K562 (cell line): ENCODE data around the gene SLC30A10. TPM values are rescaled to one million over a fixed set of nuclear protein-coding genes. Genes with fewer than 3 reads are reported as not detected.

ENCODE experiments used
- ATAC-seq: fragments of 200-7000 bp; cut with Tn5 transposase; 3 replicates; pipeline ENCODE4 v1.9.1; 2020; ENCODE audit warnings: moderate library complexity
- BruUV-seq: library from RNA; stranded (reverse); fragments of 400-500 nt; replicated peaks from 2 replicates; lab custom pipeline; 2021; lab: Mats Ljungman, UMichigan
- CTCF ChIA-PET: fragments of 300-600 bp; formaldehyde crosslinking; extraction: SDS; loops from one replicate; lab custom pipeline; 2021; ENCODE audit warnings: low intra/inter-chr PET ratio; lab: Yijun Ruan, JAX
- POLR2A ChIA-PET: fragments of 300-600, 350-650 bp; sonication (Branson Sonifier 250); formaldehyde crosslinking; extraction: SDS; loops from one replicate; lab custom pipeline; 2021; ENCODE audit warnings: antibody characterized with exemption, inconsistent platforms; lab: Yijun Ruan, JAX
- DNase-seq, 4 experiments: peaks; one replicate each; pipeline versions ENCODE4 v3.0.0 to v3.0.0-alpha.2; 2011 to 2018; ENCODE audit warnings: low spot score in 3 of 4, mixed read lengths in 3 of 4; ENCODE audit errors: extremely low read depth in 1 of 4
- FAIRE-seq: peaks from 2 replicates; lab custom pipeline; 2011; peaks lifted over from hg19 to GRCh38; lab: Jason Lieb, UNC
- H2AFZ ChIP-seq: 2 replicates; pipeline ENCODE4 v1.6.0; 2011; ENCODE audit warnings: low read depth, low read length, control low read depth, inconsistent platforms
- H3K27ac ChIP-seq: fragments of 200-600 bp; 3 replicates; pipeline ENCODE4 v1.8.0; 2011; ENCODE audit warnings: low read depth, mild to moderate bottlenecking, control low read depth, inconsistent platforms, low read length, moderate library complexity, mixed read lengths; ENCODE audit errors: extremely low read depth
- H3K27me3 ChIP-seq, 2 experiments: fragments of 300-600 bp in 1 of 2; 2 replicates in 1 of 2; 3 replicates in 1 of 2; pipeline versions ENCODE4 v1.6.0 to v1.8.0; 2011; ENCODE audit warnings: inconsistent platforms in 2 of 2, low read length in 2 of 2, mild to moderate bottlenecking in 1 of 2, mixed read lengths in 1 of 2, moderate library complexity in 1 of 2; ENCODE audit not compliant: control insufficient read depth in 2 of 2, insufficient read depth in 2 of 2
- H3K36me3 ChIP-seq: fragments of 300-600 bp; 3 replicates; pipeline ENCODE4 v1.8.0; 2011; ENCODE audit warnings: mild to moderate bottlenecking, low read length, inconsistent platforms; ENCODE audit not compliant: control insufficient read depth, insufficient read depth
- H3K4me1 ChIP-seq, 2 experiments: fragments of 200-600 bp in 1 of 2; replicated peaks in 1 of 2; 2 replicates in 1 of 2; 3 replicates in 1 of 2; pipeline versions ENCODE4 v1.5.1 to v1.8.0; 2011; ENCODE audit warnings: inconsistent platforms in 2 of 2, low read length in 2 of 2, mild to moderate bottlenecking in 1 of 2, mixed read lengths in 1 of 2, moderate library complexity in 1 of 2; ENCODE audit not compliant: control insufficient read depth in 2 of 2, insufficient read depth in 2 of 2
- H3K4me2 ChIP-seq: 2 replicates; pipeline ENCODE4 v1.6.1; 2011; ENCODE audit warnings: low read length, control low read depth, inconsistent platforms, mixed read lengths; ENCODE audit not compliant: insufficient read depth
- H3K4me3 ChIP-seq: fragments of 200-600 bp; sonication (generic), shearing (Covaris generic); 2 replicates; pipeline ENCODE4 v1.5.1; 2016; ENCODE audit warnings: control low read depth, inconsistent platforms
- H3K79me2 ChIP-seq: fragments of 200-600 bp; 3 replicates; pipeline ENCODE4 v1.8.0; 2011; ENCODE audit warnings: low read length, inconsistent platforms; ENCODE audit not compliant: control insufficient read depth, insufficient read depth
- H3K9ac ChIP-seq, 2 experiments: 2 replicates each; pipeline versions ENCODE4 v1.6.0 to v1.6.1; 2011; ENCODE audit warnings: low read depth in 2 of 2, low read length in 2 of 2, control low read depth in 1 of 2, inconsistent platforms in 1 of 2, mild to moderate bottlenecking in 1 of 2, mixed read lengths in 1 of 2; ENCODE audit not compliant: insufficient read depth in 1 of 2
- H3K9me1 ChIP-seq: one replicate; pipeline ENCODE4 v1.6.0; 2011; ENCODE audit warnings: inconsistent platforms, mild to moderate bottlenecking, low read length, moderate library complexity; ENCODE audit not compliant: control insufficient read depth, insufficient read depth
- H3K9me3 ChIP-seq: replicated peaks from 2 replicates; pipeline ENCODE4 v1.5.1; 2011; ENCODE audit warnings: low read depth, low read length, inconsistent platforms; ENCODE audit not compliant: control insufficient read depth, insufficient read depth
- H4K20me1 ChIP-seq: replicated peaks from 2 replicates; pipeline ENCODE4 v1.6.1; 2011; ENCODE audit warnings: low read length, inconsistent platforms, mixed read lengths; ENCODE audit not compliant: control insufficient read depth, insufficient read depth
- DLX4 ChIP-seq: fragments of 250-450 bp; sonication (Bioruptor Pico); IDR thresholded peaks from 2 replicates; pipeline ENCODE4 v1.6.1; 2021; ENCODE audit warnings: mild to moderate bottlenecking
- HNRNPH1 ChIP-seq: fragments of 200-400 bp; formaldehyde crosslinking; optimal IDR thresholded peaks from 2 replicates; pipeline ENCODE3; 2017; ENCODE audit warnings: low read depth, mild to moderate bottlenecking, low read length, moderate library complexity
- SMAD4 ChIP-seq: fragments of 250-450 bp; sonication (Bioruptor Pico); conservative IDR thresholded peaks from 2 replicates; pipeline ENCODE4 v1.8.0; 2021; ENCODE audit warnings: inconsistent platforms, mild to moderate bottlenecking, moderate library complexity
- SMC3 ChIP-seq: conservative IDR thresholded peaks from 2 replicates; pipeline ENCODE4 v1.6.1; 2011; ENCODE audit warnings: low read depth, low read length, improper control_type of control experiment; ENCODE audit not compliant: insufficient read depth
- ZBTB5 ChIP-seq: fragments of 450-650 bp; IDR thresholded peaks from 2 replicates; pipeline ENCODE4 v1.6.1; 2017; ENCODE audit warnings: antibody characterized with exemption
- ZNF282 ChIP-seq: sonication (generic); formaldehyde crosslinking; IDR thresholded peaks from 2 replicates; pipeline ENCODE4 v1.8.1; 2023; ENCODE audit warnings: missing genetic modification reagents
- WGBS: fragments of 100-300 bp; shearing (Covaris generic); methylation state at CpG from one replicate; pipeline ENCODE4 v1.1.6; 2016; ENCODE audit warnings: low coverage, mixed read lengths; ENCODE audit not compliant: insufficient coverage; ENCODE audit errors: missing lambda C conversion rate; 5-methylcytosine and 5-hydroxymethylcytosine counted together
- in situ Hi-C: fragments of 300-500 bp; cut with MboI; formaldehyde crosslinking; loops from 4 replicates; pipeline ENCODE4 v1.15.0; 2018; ENCODE audit warnings: inconsistent platforms, mixed read lengths
- intact Hi-C: fragments of 100-400 bp; cut with micrococcal nuclease; formaldehyde crosslinking; loops from 2 replicates; pipeline ENCODE4 v1.14.2; 2022
- polyA plus RNA-seq, 8 experiments: library from polyadenylated mRNA; depleted of rRNA in 4 of 8; stranded (reverse) in 5 of 8; unstranded in 3 of 8; fragments of >200 nt; fragmentation: Nextera tagmentation in 2 of 8; fragmentation: Illumina TruSeq in 1 of 8; extraction: Ambion mirVana in 2 of 8; extraction: Trizol in 1 of 8; gene quantifications; 2 replicates each; pipeline versions ENCODE4 v1.2.1 to v1.2.3, GENCODE V29; 2011 to 2014; ENCODE audit warnings: inconsistent platforms in 1 of 8, missing spikeins in 1 of 8
- total RNA-seq, 7 experiments: library from RNA; depleted of rRNA in 6 of 7; stranded (reverse); fragments of >200 nt in 6 of 7; fragmentation: Illumina TruSeq in 2 of 7; extraction: Trizol in 2 of 7; gene quantifications; 2 replicates each; pipeline versions ENCODE4 v1.2.1 to v1.2.3, GENCODE V29; 2011 to 2021; ENCODE audit warnings: low replicate concordance in 1 of 7

The SLC30A10 gene
- total and polyA plus RNA-seq, 9 of the 15 experiments (the other 6 are each of a cell fraction or from before 2014, with no cell fraction given), result 2.6 to 11.3 (median 7.1) TPM

- no peak for TF ChIP-seq ZNF282 (CRISPR knock-in tag)
- no peak for TF ChIP-seq DLX4
- no peak for TF ChIP-seq HNRNPH1
These were observed 35.1 kb upstream of the SLC30A10 start (continued) for GRCh38 chr1:219963432-219963831.

GRCh38 chr1:219961684-219962083 lies 33.3 kb upstream of the SLC30A10 start:
- intact Hi-C loops, result no loop called here

More at GRCh38 chr1:219961684-219962083, 33.3 kb upstream of the SLC30A10 start:
- TF ChIP-seq SMC3, result 0 out of 2 replicates have a peak, but pooled peaks have one; percentile 4
- no peak for TF ChIP-seq ZBTB5
- TF ChIP-seq SMAD4, result no peak
- TF ChIP-seq, all 486 proteins: peak for 1
- Histone ChIP-seq H4K20me1 (no peaks in the 10 kb centered on the region), H3K27me3 (no peaks in the 10 kb centered on the region), H3K9ac (peak overlapping the region in 1 of 2 experiments; percentile 18; a peak in 1 of 4 replicates), H3K4me1 (peaks cover 0 to 24% of the 10 kb centered on the region in 2 experiments; a peak in 3 of 5 replicates), H3K9me1 (no peaks in the 10 kb centered on the region), H3K79me2 (no peaks in the 10 kb centered on the region), H3K27ac (0 out of 3 replicates have a peak overlapping the region, but pooled peaks have one; percentile 19), H3K4me3 (no peak overlapping the region), H3K36me3 (no peaks in the 10 kb centered on the region), H3K4me2 (peak overlapping the region; percentile 8; the same call in 1 of the 2 replicates), H2AFZ (peak overlapping the region; percentile 87), H3K9me3 (0 out of 2 replicates have a peak, but pooled peaks cover 2% of the 10 kb centered on the region)
- BruUV-seq, result no TSS peak
- ChIA-PET CTCF (no interaction called here), POLR2A (no interaction called here)
- WGBS, result 61% methylated on average over 3 of the region's 3 CpGs
- no peak for DNase-seq
- FAIRE-seq, result no peak
- in situ Hi-C loops, result loop anchor here (10.0 kb wide), 1 partner anchor 87 kb away; no protein-coding TSS in a partner anchor
- peak; percentile 35 for ATAC-seq
